ENCODE results near the gene MCC.

MCC gene

GRCh38 chr5:113145757-113146387, 342.4 kb downstream of the MCC start:
- no peak for DNase-seq
- H2AFZ ChIP-seq (ENCODE audit: low read length) = no peak overlapping the region

GRCh38 chr5:113142186-113142585, 346.1 kb downstream of the MCC start:
- H3F3A ChIP-seq (ENCODE audit: insufficient read depth, low read length) = no peaks in the 10 kb centered on the region
- 0 out of 2 replicates have a peak, but pooled peaks cover 3% of the 10 kb centered on the region for H4K20me1 ChIP-seq (ENCODE audit: insufficient read depth, low read length)
- H3K4me3 ChIP-seq (ENCODE audit: low read length) = no peak overlapping the region
- no peak overlapping the region for H3K9ac ChIP-seq (ENCODE audit: low read length)
- no peaks in the 10 kb centered on the region for H3K27me3 ChIP-seq (replicated peaks; ENCODE audit: insufficient read depth, low read length)
- H3K9me3 ChIP-seq (replicated peaks; ENCODE audit: insufficient read depth, low read length) = no peaks in the 10 kb centered on the region
- H3K4me2 ChIP-seq (ENCODE audit: low read depth, low read length) = no peak overlapping the region
- H3K79me2 ChIP-seq (ENCODE audit: low read length) = peaks cover 94% of the 10 kb centered on the region
- DNase-seq = no peak
- H3K27ac ChIP-seq (ENCODE audit: low read length) = no peak overlapping the region
- H3K4me1 ChIP-seq (ENCODE audit: low read length) = 0 out of 2 replicates have a peak, but pooled peaks cover 4% of the 10 kb centered on the region
- H2AFZ ChIP-seq (ENCODE audit: low read length) = no peak overlapping the region
- H3K36me3 ChIP-seq (replicated peaks; ENCODE audit: insufficient read depth, low read length) = no peaks in the 10 kb centered on the region; the same call in none of the 2 replicates
- H3K9me2 ChIP-seq (replicated peaks; ENCODE audit: insufficient read depth, low read length) = no peaks in the 10 kb centered on the region
- no peak for TF ChIP-seq EZH2phosphoT487 (IDR thresholded peaks at IDR 0.05; ENCODE audit: low read length)
- TF ChIP-seq EZH2 (optimal IDR thresholded peaks at IDR 0.05; ENCODE audit: low read depth, low read length) = no peak
- TF ChIP-seq CTCF (IDR thresholded peaks at IDR 0.05; ENCODE audit: low read length) = no peak

More at GRCh38 chr5:113145757-113146387, 342.4 kb downstream of the MCC start:
- no peak overlapping the region for H3K4me2 ChIP-seq (ENCODE audit: low read depth, low read length)
- no peaks in the 10 kb centered on the region for H3K9me2 ChIP-seq (replicated peaks; ENCODE audit: insufficient read depth, low read length)
- TF ChIP-seq EZH2phosphoT487 (IDR thresholded peaks at IDR 0.05; ENCODE audit: low read length) = no peak
- TF ChIP-seq CTCF (IDR thresholded peaks at IDR 0.05; ENCODE audit: low read length) = no peak
- no peak for TF ChIP-seq EZH2 (optimal IDR thresholded peaks at IDR 0.05; ENCODE audit: low read depth, low read length)
- no peak overlapping the region for H3K9ac ChIP-seq (ENCODE audit: low read length)
- H3K9me3 ChIP-seq (replicated peaks; ENCODE audit: insufficient read depth, low read length) = no peaks in the 10 kb centered on the region
- H3F3A ChIP-seq (ENCODE audit: insufficient read depth, low read length) = no peaks in the 10 kb centered on the region
- 0 out of 2 replicates have a peak, but pooled peaks cover 3% of the 10 kb centered on the region for H4K20me1 ChIP-seq (ENCODE audit: insufficient read depth, low read length)
- no peak overlapping the region for H3K27ac ChIP-seq (ENCODE audit: low read length)
- H3K4me1 ChIP-seq (ENCODE audit: low read length) = 0 out of 2 replicates have a peak, but pooled peaks cover 4% of the 10 kb centered on the region
- no peaks in the 10 kb centered on the region; the same call in none of the 2 replicates for H3K36me3 ChIP-seq (replicated peaks; ENCODE audit: insufficient read depth, low read length)
- peaks cover 94% of the 10 kb centered on the region for H3K79me2 ChIP-seq (ENCODE audit: low read length)
- H3K4me3 ChIP-seq (ENCODE audit: low read length) = no peak overlapping the region
- H3K27me3 ChIP-seq (replicated peaks; ENCODE audit: insufficient read depth, low read length) = no peaks in the 10 kb centered on the region

GRCh38 chr5:113140837-113141671, 347.2 kb downstream of the MCC start:
- no peak for DNase-seq
- no peak overlapping the region for H3K4me3 ChIP-seq (ENCODE audit: low read length)
- H3K9ac ChIP-seq (ENCODE audit: low read length) = no peak overlapping the region
- peaks cover 90% of the 10 kb centered on the region for H3K79me2 ChIP-seq (ENCODE audit: low read length)
- TF ChIP-seq CTCF (IDR thresholded peaks at IDR 0.05; ENCODE audit: low read length) (no peak), EZH2phosphoT487 (IDR thresholded peaks at IDR 0.05; ENCODE audit: low read length) (no peak), EZH2 (optimal IDR thresholded peaks at IDR 0.05; ENCODE audit: low read depth, low read length) (no peak)
- H3K9me3 ChIP-seq (replicated peaks; ENCODE audit: insufficient read depth, low read length) = no peaks in the 10 kb centered on the region
- no peak overlapping the region for H2AFZ ChIP-seq (ENCODE audit: low read length)
- H3K27ac ChIP-seq (ENCODE audit: low read length) = no peak overlapping the region
- 0 out of 2 replicates have a peak, but pooled peaks cover 3% of the 10 kb centered on the region for H4K20me1 ChIP-seq (ENCODE audit: insufficient read depth, low read length)
- H3K9me2 ChIP-seq (replicated peaks; ENCODE audit: insufficient read depth, low read length) = no peaks in the 10 kb centered on the region
- H3F3A ChIP-seq (ENCODE audit: insufficient read depth, low read length) = no peaks in the 10 kb centered on the region
- no peaks in the 10 kb centered on the region; the same call in 1 of the 2 replicates for H3K36me3 ChIP-seq (replicated peaks; ENCODE audit: insufficient read depth, low read length)
- H3K4me2 ChIP-seq (ENCODE audit: low read depth, low read length) = no peak overlapping the region
- 0 out of 2 replicates have a peak, but pooled peaks cover 4% of the 10 kb centered on the region for H3K4me1 ChIP-seq (ENCODE audit: low read length)
- no peaks in the 10 kb centered on the region for H3K27me3 ChIP-seq (replicated peaks; ENCODE audit: insufficient read depth, low read length)

Measured in MM.1S (cell line).